Stimulated activated CD4-positive, alpha-beta T cell treated with anti-CD3 and anti-CD28 coated beads, TNF-alpha, amount 100 ng/mL, for 24 hours (primary cell): ENCODE data around the gene TNFAIP1.

Experiments
- DNase-seq, 3 experiments: peaks; one replicate each; pipeline ENCODE4 v3.0.0-alpha.2; 2020; ENCODE audit warnings: low read depth in 3 of 3

The TNFAIP1 gene

GRCh38 chr17:28345419-28346198 is 10.0 kb downstream of the TNFAIP1 start:
- DNase-seq, result no peak

GRCh38 chr17:28346199-28346580 is 10.6 kb downstream of the TNFAIP1 start:
- no peak for DNase-seq

GRCh38 chr17:28346746-28347246 is 11.2 kb downstream of the TNFAIP1 start:
- DNase-seq, result no peak

GRCh38 chr17:28347261-28347891 is 11.8 kb downstream of the TNFAIP1 start:
- no peak for DNase-seq

GRCh38 chr17:28348979-28349378 is 13.4 kb downstream of the TNFAIP1 start:
- DNase-seq, result no peak

GRCh38 chr17:28350271-28350670 is 14.7 kb downstream of the TNFAIP1 start:
- no peak for DNase-seq

- DNase-seq, result peak; percentile 92 to 94 (median 92)
Observed at GRCh38 chr17:28357061-28357900, 21.7 kb downstream of the TNFAIP1 start, which contains the start of gene POLDIP2. Gene POLDIP2, minus strand, starts transcription at chr17:28357527. Its CDS starts 79 bp downstream, at chr17:28357448.

GRCh38 chr17:28357901-28358197 is 22.3 kb downstream of the TNFAIP1 start:
- no peak for DNase-seq

GRCh38 chr17:28363186-28363585 is 27.6 kb downstream of the TNFAIP1 start:
- DNase-seq, result no peak

- DNase-seq, result no peak
Observed at GRCh38 chr17:28363776-28364650, 28.5 kb downstream of the TNFAIP1 start.

- DNase-seq, result no peak
Observed at GRCh38 chr17:28364665-28365363, 29.3 kb downstream of the TNFAIP1 start, which contains the start of gene SEBOX. Gene SEBOX, minus strand, starts transcription at chr17:28365199. Its CDS starts 48 bp downstream, at chr17:28365151.

- no peak for DNase-seq
Observed at GRCh38 chr17:28365487-28365886, 29.9 kb downstream of the TNFAIP1 start.

- no peak for DNase-seq
Observed at GRCh38 chr17:28366605-28367004, 31.0 kb downstream of the TNFAIP1 start.

GRCh38 chr17:28367641-28368305 is 32.2 kb downstream of the TNFAIP1 start:
- no peak for DNase-seq

GRCh38 chr17:28368306-28368831 is 32.8 kb downstream of the TNFAIP1 start:
- DNase-seq, result no peak

GRCh38 chr17:28368915-28369683 is 33.5 kb downstream of the TNFAIP1 start:
- DNase-seq, result no peak

GRCh38 chr17:28369684-28370034 is 34.1 kb downstream of the TNFAIP1 start:
- DNase-seq, result no peak

- no peak for DNase-seq
Observed at GRCh38 chr17:28370035-28370743, 34.6 kb downstream of the TNFAIP1 start, which contains the start of gene VTN. Gene VTN, minus strand, starts transcription at chr17:28370307. Its CDS starts 104 bp downstream, at chr17:28370203.
